ENCODE data around the gene FAHD2A. TPM values are rescaled to one million over a fixed set of nuclear protein-coding genes. Genes with fewer than 3 reads are reported as not detected.
A peak's percentile ranks its signal among the peaks of the same experiment; 100 is the strongest.
"Not testable (repeated sequence)": the region's sequence is repeated elsewhere in the genome, so short reads cannot be mapped to it uniquely, and the experiment has no call there.

Gene FAHD2A
- total and polyA plus RNA-seq, 12 donors, result 24.1 to 45.1 (median 39.8) TPM

GRCh38 chr2:95376311-95377215 lies 25.9 kb upstream of the FAHD2A start:
- ATAC-seq (no peak), DNase-seq (no peak)
- Histone ChIP-seq H3K27ac (no peak overlapping the region), H3K9me3 (no peaks in the 10 kb centered on the region), H3K4me3 (no peak overlapping the region), H3K36me3 (peaks cover 0 to 13% (median 0%) of the 10 kb centered on the region in 9 donors), H3K4me1 (no peaks in the 10 kb centered on the region), H3K27me3 (no peaks in the 10 kb centered on the region)
- no peak for TF ChIP-seq CTCF (IDR thresholded peaks at IDR 0.05)
- WGBS, 2 donors, result 88% methylated on average over 22 of the region's 22 CpGs
- intact Hi-C loops (cut with DNase I), result no loop called here

- H3K27ac ChIP-seq, result no peak overlapping the region
- H3K4me3 ChIP-seq, result no peak overlapping the region
- intact Hi-C loops (cut with DNase I), result no loop called here
- TF ChIP-seq CTCF (IDR thresholded peaks at IDR 0.05), result no peak
- H3K36me3 ChIP-seq, result peaks cover 0 to 13% (median 0%) of the 10 kb centered on the region in 9 donors
- WGBS, 2 donors, result 85 to 90% methylated on average over 17 of the region's 17 CpGs
- H3K4me1 ChIP-seq, result no peaks in the 10 kb centered on the region
- no peak for DNase-seq
- ATAC-seq, result no peak
- H3K9me3 ChIP-seq, result no peaks in the 10 kb centered on the region
- no peaks in the 10 kb centered on the region for H3K27me3 ChIP-seq
Measured at GRCh38 chr2:95377216-95378123, 25.0 kb upstream of the FAHD2A start.

GRCh38 chr2:95378281-95378680 lies 24.2 kb upstream of the FAHD2A start:
- ATAC-seq; H3K27me3 ChIP-seq; H3K9me3 ChIP-seq; intact Hi-C loops (cut with DNase I); H3K27ac ChIP-seq; DNase-seq; H3K4me1 ChIP-seq; H3K4me3 ChIP-seq: not testable (repeated sequence)
- whole genome bisulfite sequencing, 2 donors, result 97 to 99% methylated on average over 7 of the region's 7 CpGs
- peaks cover 0 to 13% (median 0%) of the 10 kb centered on the region in 9 donors for H3K36me3 ChIP-seq

- Histone ChIP-seq H3K4me1 (peaks cover 0 to 3% (median 0%) of the 10 kb centered on the region in 9 donors), H3K4me3 (no peak overlapping the region), H3K27ac (no peak overlapping the region), H3K9me3 (no peaks in the 10 kb centered on the region), H3K36me3 (peaks cover 0 to 13% (median 0%) of the 10 kb centered on the region in 9 donors), H3K27me3 (peaks cover 0 to 3% (median 0%) of the 10 kb centered on the region in 7 donors)
- TF ChIP-seq CTCF (IDR thresholded peaks at IDR 0.05), result peak in 3 of 9 donors; percentile 12 to 15 (median 13)
- ATAC-seq (no peak), DNase-seq (no peak)
- WGBS, 2 donors, result 50 to 51% methylated on average over 8 of the region's 8 CpGs
- intact Hi-C loops (cut with DNase I), result no loop called here
Measured at GRCh38 chr2:95379371-95379831, 23.1 kb upstream of the FAHD2A start.
